Measurements from ENCODE around the gene ARHGEF25.
"Not testable (repeated sequence)": the region's sequence is repeated elsewhere in the genome, so short reads cannot be mapped to it uniquely, and the experiment has no call there.

The ARHGEF25 gene

DNA sequence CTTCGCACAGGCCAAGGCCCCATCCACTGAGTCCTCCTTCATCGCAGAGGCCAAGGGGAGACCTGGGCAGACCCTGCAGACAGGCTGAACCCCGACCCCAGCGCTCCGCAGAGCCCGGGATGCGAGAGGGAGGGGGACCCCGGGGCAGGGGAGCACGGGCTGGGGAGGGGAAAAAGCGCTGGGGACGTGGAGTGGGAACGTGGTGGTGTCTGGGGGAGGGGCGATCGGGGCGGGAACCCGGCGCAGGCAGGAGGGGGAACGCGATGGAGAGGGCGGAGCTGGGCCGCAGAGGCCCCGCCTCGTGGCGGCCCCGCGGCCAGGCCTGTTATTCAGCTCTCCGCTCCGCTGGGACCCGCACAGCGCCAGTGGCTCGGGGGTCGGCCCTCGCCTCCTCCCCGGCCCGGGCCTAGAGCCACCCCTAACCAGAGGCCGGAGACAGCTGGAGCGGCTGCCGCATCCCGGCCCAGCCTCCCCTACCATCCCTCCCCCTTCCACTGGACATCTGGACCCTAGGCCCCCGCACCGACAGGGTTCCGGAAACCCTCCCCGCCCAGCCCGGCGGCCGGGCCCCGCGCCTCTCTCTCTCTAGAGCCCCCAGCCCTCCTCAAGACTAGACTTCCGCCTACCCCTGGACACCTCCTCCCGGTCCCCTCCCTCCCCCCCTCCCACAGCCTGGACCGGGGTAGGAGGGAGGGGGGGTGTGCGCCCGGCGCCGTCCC, at the start of gene ARHGEF25:
Gene ARHGEF25, plus strand, starts transcription at position 328 of the 719 bp plus-strand sequence. CDS start 460 bp downstream, outside the sequence.
- FAIRE-seq = no peak

- FAIRE-seq = no peak
These were observed 47.9 kb upstream of the ARHGEF25 start for GRCh38 chr12:57563358-57563757.

GRCh38 chr12:57564178-57564740, 47.0 kb upstream of the ARHGEF25 start:
- no peak for FAIRE-seq

- no peak for FAIRE-seq
These were observed 42.4 kb upstream of the ARHGEF25 start for GRCh38 chr12:57568838-57569237.

- FAIRE-seq = no peak
These were observed 41.4 kb upstream of the ARHGEF25 start for GRCh38 chr12:57569858-57570257.

- FAIRE-seq = not testable (repeated sequence)
These were observed 40.8 kb upstream of the ARHGEF25 start for GRCh38 chr12:57570438-57570837.

DNA sequence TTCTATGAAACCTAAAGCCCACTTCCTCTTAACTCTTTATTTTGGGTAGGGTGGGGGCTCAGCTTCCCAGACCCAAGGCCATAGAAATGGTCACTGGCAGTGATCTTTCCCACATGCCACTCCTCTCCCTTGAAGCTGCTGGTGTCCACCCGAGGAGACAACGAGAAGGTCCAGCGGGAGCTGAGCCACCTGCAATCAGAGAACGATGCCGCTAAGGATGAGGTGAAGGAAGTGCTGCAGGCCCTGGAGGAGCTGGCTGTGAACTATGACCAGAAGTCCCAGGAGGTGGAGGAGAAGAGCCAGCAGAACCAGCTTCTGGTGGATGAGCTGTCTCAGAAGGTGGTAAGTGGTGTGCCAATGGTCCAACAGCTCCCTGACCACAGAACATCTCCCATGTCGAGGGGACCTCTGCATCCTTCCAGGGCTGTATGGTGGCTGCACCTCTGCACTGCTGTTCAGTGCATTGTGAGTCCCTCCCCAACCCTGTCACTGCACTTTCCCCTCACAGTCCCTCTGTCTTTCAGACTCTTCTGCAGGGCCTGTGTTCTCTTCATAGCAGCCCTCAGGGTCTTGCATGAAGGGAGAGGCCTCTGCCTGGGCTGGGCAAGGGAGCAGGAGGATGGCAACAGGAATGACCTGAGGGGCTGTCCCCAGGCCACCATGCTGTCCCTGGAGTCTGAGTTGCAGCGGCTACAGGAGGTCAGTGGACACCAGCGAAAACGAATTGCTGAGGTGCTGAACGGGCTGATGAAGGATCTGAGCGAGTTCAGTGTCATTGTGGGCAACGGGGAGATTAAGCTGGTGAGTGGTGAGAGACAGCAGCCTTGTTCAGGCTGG, 39.1 kb upstream of the ARHGEF25 start:
- no peak for FAIRE-seq

GRCh38 chr12:57574795-57575194, 36.4 kb upstream of the ARHGEF25 start:
- FAIRE-seq = no peak

DNA sequence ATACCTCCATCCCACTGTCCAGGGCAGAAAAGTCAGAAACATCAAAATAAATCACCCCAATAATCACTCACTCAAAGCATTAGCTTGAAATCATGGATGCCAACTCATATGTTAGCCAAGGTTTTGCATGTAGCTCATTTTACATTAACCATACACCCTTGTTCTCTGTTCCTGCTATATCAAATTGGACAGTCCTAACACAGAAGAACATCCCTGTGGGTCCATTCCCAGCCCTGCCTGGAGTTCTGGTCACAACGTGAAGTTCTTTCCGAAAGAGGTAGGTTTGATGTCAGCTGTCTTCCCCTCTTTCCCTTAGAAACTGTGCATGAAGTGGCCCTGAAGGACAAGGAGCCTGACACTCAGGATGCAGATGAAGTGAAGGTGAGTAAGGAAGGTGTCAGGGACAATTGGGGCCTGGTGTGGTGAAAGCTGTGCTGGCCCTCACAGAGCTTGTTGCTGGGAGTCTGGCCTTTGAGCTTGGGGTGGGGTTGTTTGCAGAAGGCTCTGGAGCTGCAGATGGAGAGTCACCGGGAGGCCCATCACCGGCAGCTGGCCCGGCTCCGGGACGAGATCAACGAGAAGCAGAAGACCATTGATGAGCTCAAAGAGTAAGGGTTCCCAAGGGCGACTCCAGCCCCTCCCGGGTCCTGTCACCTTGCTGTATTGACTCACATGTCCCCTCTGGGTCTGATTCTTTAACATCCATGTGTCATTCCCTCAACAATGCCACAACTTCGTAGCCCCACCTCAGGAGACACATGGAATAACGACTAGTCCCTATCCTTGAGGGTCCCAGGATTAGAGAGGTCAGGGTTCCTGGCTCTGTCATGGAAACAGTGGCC, 35.2 kb upstream of the ARHGEF25 start:
- no peak for FAIRE-seq

DNA sequence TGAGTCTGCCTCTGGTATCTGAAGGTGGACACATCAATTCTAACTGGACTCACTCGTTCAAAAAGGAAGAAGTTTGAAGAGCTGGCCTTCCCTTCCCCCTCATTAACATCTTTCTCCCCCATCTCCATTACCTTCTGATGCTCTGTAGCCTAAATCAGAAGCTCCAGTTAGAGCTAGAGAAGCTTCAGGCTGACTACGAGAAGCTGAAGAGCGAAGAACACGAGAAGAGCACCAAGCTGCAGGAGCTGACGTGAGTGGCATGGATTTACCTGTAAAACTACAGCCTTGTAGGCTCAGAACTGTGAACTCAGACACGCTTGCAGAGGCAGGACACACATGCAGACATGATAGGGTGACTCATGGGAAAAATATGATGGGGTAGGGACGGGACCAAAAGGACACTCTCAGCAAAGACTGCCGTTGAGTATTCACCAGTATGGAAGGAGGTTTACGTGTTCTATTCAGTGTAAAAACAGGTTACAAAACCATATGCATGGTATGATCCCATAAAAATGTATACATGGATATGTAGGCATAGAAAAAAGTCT, 34.5 kb upstream of the ARHGEF25 start:
- FAIRE-seq = no peak

DNA sequence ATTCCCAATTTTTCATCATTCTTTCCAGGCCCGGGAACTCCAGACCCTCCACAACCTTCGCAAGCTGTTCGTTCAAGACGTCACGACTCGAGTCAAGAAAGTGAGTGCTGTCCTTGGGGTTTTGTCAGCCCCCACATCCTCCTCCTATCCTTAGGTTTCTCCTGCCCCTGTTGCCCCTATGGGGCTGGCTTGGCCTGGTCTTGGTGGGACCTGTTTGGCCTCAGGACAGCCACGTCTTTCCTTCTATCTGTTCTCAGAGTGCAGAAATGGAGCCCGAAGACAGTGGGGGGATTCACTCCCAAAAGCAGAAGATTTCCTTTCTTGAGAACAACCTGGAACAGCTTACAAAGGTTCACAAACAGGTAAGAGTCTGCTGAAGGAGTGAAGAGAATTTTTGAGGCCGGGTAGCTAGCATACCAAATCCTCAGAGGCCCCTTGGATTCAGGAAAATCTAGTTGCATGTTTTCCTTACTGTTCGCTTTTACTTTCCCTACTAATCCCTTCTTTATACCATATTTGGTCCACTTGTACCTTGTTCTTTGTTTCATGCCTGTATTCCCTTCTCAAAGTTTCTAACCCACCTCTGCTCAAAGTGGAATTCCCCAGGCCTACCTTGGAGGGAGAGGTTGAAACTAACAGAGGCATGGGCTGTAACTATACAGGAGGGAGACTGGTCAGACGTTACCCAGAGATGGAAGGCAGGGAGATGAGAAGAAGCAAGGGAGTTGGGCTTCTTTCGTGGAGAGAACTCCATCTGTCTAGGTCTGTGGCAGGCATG, 33.1 kb upstream of the ARHGEF25 start:
- no peak for FAIRE-seq

GRCh38 chr12:57579011-57579410, 32.2 kb upstream of the ARHGEF25 start:
- no peak for FAIRE-seq

DNA sequence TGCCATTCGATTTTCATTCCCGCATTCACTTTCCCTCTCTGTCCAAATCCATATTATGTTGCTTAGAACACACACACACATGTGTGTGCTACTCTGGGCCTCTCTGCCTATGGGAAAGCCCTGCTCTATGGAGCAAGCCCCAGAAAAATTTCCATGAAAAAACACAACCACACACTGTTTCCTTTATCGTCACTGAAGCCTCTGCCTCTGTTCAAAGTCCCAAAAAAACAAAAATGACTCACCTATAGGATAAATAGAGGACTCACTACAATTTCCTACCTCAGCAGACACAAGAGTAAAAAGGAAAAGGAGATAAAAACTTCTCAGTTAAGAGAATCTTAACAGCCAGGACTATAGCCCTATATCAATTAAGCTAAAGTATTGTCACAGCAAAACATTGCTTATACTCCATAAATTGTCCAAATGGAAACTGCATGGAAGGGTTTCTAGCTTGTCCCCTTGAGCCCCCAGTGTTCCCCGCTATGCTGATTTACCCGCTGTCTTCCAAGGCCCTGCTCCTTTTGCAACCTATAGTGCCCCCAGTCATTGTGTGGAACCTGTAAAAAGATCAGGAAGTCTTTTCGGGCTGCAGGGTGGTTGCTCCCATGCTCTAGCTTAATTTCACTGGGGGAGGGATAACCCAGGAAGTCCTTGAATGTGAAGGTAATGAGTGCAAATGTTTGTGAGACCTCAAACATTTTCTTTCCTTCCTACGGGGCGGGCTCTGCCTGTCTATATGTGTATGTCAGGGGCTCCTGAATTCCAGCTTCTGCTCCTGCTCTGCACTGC, 31.4 kb upstream of the ARHGEF25 start:
- no peak for FAIRE-seq

GRCh38 chr12:57580466-57580795, 30.8 kb upstream of the ARHGEF25 start:
- FAIRE-seq = no peak

GRCh38 chr12:57581802-57582201, 29.4 kb upstream of the ARHGEF25 start:
- FAIRE-seq = no peak

DNA sequence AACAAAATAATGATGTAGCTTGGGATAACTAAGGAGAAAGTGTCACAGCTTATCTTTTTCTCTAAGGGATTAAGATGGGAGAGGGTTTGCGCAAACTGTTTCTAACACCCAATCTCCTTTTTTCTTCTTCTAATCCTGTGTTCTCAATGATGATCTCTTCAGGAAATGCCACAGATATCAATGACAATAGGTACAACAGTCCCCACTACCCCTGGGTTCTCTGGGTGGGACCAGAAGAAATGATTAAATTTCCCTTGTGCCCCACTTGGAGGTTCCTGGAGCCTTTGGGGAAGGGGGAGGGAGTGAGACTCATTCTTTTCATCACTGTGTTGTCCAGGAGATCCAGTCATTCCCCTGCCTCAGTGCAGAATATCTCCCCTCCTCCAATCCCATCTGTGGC, 28.8 kb upstream of the ARHGEF25 start:
- FAIRE-seq = no peak

- FAIRE-seq = no peak
These were observed 28.0 kb upstream of the ARHGEF25 start for GRCh38 chr12:57583008-57583831.

GRCh38 chr12:57584050-57584449, 27.2 kb upstream of the ARHGEF25 start:
- FAIRE-seq = no peak

DNA sequence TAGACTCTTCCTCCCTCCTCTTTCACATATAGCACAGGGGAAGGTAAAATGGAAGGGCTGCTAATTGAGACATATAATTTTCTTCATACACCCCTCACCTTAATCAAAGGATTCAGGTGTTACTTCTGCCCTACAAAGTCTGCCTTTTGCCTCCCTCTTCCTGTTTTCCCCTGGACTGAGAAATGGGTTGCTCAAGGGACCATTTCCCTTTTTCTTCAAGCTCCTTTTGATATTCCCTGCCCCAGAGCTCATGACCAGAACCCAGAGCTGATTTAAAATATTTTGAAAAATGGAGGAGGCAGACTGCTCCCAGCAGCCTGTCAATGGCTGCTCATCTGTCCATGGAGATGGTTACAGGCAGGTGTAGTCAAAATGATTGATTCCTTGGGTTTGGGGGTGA, 26.5 kb upstream of the ARHGEF25 start:
- no peak for FAIRE-seq

DNA sequence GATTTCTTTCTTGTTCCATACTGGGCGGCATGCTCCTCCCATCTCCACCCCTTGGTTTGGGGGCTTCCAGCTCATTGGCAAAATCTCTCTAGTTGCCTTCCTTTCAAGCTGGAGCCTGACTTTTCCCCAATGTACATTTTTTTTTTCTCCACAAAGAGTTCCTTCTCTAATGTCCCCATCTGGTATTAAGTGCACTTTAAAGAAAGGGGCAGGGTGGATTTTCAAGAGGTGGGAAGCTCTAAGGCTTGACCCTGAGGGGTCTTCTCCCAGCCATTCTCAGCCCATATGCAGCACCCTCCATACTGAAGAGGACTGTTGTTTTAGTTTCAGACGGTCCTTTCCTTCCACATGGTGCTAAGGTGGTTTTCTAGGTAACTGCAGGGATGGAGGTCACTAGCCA, 26.1 kb upstream of the ARHGEF25 start:
- FAIRE-seq = no peak

Measured in colon (tissue), 2 donors.